H4 (cell line): ENCODE results near the gene OLFM1. TPM values are rescaled to one million over a fixed set of nuclear protein-coding genes. Genes with fewer than 3 reads are reported as not detected.
A peak's percentile ranks its signal among the peaks of the same experiment; 100 is the strongest.
"Not testable (repeated sequence)": the region's sequence is repeated elsewhere in the genome, so short reads cannot be mapped to it uniquely, and the experiment has no call there.

Experiments used
- DNase-seq: peaks from one replicate; pipeline ENCODE4 v3.0.0-alpha.2; 2015; ENCODE audit warnings: low spot score
- total RNA-seq: library from RNA; depleted of rRNA; stranded (reverse); fragments of >200 nt; shearing (Covaris generic); gene quantifications from 2 replicates; pipeline ENCODE4 v1.2.3, GENCODE V29; 2014

OLFM1 gene
- total RNA-seq, 1 experiment from 2014 or later = 50.8 TPM

- no peak for DNase-seq
Observed at GRCh38 chr9:135131488-135131887, 44.0 kb downstream of the OLFM1 start.

- DNase-seq = no peak
Observed at GRCh38 chr9:135132008-135132407, 44.5 kb downstream of the OLFM1 start.

- DNase-seq = no peak
Observed at GRCh38 chr9:135134268-135135022, 47.0 kb downstream of the OLFM1 start.

- no peak for DNase-seq
Observed at GRCh38 chr9:135135171-135135928, 47.9 kb downstream of the OLFM1 start.

- DNase-seq = no peak
Observed at GRCh38 chr9:135135929-135136315, 48.5 kb downstream of the OLFM1 start.

GRCh38 chr9:135136481-135136880 lies 49.0 kb downstream of the OLFM1 start:
- no peak for DNase-seq

- peak; percentile 88 for DNase-seq
Observed at GRCh38 chr9:135136991-135137832, 49.7 kb downstream of the OLFM1 start.

GRCh38 chr9:135138078-135138855 lies 50.8 kb downstream of the OLFM1 start:
- no peak for DNase-seq

- no peak for DNase-seq
Observed at GRCh38 chr9:135139366-135139959, 52.0 kb downstream of the OLFM1 start.

GRCh38 chr9:135141183-135141774 lies 53.8 kb downstream of the OLFM1 start:
- DNase-seq = no peak

- DNase-seq = peak; percentile 35
Observed at GRCh38 chr9:135144581-135145170, 57.2 kb downstream of the OLFM1 start.

- DNase-seq = no peak
Observed at GRCh38 chr9:135145312-135145711, 57.8 kb downstream of the OLFM1 start.

GRCh38 chr9:135146241-135146640 lies 58.8 kb downstream of the OLFM1 start:
- no peak for DNase-seq

GRCh38 chr9:135146766-135147473 lies 59.5 kb downstream of the OLFM1 start:
- DNase-seq = peak; percentile 34

- DNase-seq = no peak
Observed at GRCh38 chr9:135147474-135147805, 60.0 kb downstream of the OLFM1 start.

- no peak for DNase-seq
Observed at GRCh38 chr9:135147938-135148337, 60.5 kb downstream of the OLFM1 start.

- DNase-seq = no peak
Observed at GRCh38 chr9:135148386-135148785, 60.9 kb downstream of the OLFM1 start.

GRCh38 chr9:135149901-135150300 lies 62.4 kb downstream of the OLFM1 start:
- DNase-seq = not testable (repeated sequence)

GRCh38 chr9:135150981-135151380 lies 63.5 kb downstream of the OLFM1 start:
- DNase-seq = no peak
